PC-3 (cell line): Measurements from ENCODE around the gene MGAT5. TPM values are rescaled to one million over a fixed set of nuclear protein-coding genes. Genes with fewer than 3 reads are reported as not detected.

Experiments
- ATAC-seq: fragments of 200-7000 bp; cut with Tn5 transposase; 2 replicates; pipeline ENCODE4 v1.9.1; 2020; ENCODE audit warnings: mild to moderate bottlenecking, moderate library complexity
- BruUV-seq: library from RNA; stranded (reverse); fragments of 400-500 nt; replicated peaks from 2 replicates; lab custom pipeline; 2021; lab: Mats Ljungman, UMichigan
- CTCF ChIA-PET: fragments of 300-600 bp; sonication (Branson Sonifier 250); formaldehyde crosslinking; loops from one replicate; lab custom pipeline; 2022; ENCODE audit warnings: antibody characterized with exemption; lab: Charles Lee
- POLR2A ChIA-PET: fragments of 300-600 bp; sonication (Branson Sonifier 250); formaldehyde crosslinking; loops from one replicate; lab custom pipeline; 2022; ENCODE audit warnings: antibody characterized with exemption; ENCODE audit not compliant: unreplicated experiment; lab: Charles Lee
- DNase-seq: peaks from one replicate; pipeline ENCODE4 v3.0.0-alpha.2; 2015
- H2AFZ ChIP-seq: fragments of 300-600 bp; sonication (generic); 2 replicates; pipeline ENCODE4 v1.6.0; 2016; ENCODE audit warnings: antibody characterized with exemption, low read length
- H3F3A ChIP-seq: fragments of 300-600 bp; sonication (generic); one replicate; pipeline ENCODE4 v1.6.0; 2017; ENCODE audit warnings: antibody characterized with exemption, low read length, control low read depth, mild to moderate bottlenecking; ENCODE audit not compliant: unreplicated experiment
- H3K27ac ChIP-seq: fragments of 300-600 bp; sonication (generic); 2 replicates; pipeline ENCODE4 v1.5.1; 2016; ENCODE audit warnings: mild to moderate bottlenecking, low read length
- H3K27me3 ChIP-seq: fragments of 300-600 bp; sonication (generic); 2 replicates; pipeline ENCODE4 v1.6.1; 2016; ENCODE audit warnings: low read length, mixed read lengths
- H3K36me3 ChIP-seq: fragments of 300-600 bp; sonication (generic); 2 replicates; pipeline ENCODE4 v1.6.1; 2016; ENCODE audit warnings: low read depth, mixed run types, low read length, mixed read lengths
- H3K4me1 ChIP-seq: fragments of 300-600 bp; sonication (generic); 2 replicates; pipeline ENCODE4 v1.5.1; 2016; ENCODE audit warnings: low read length; ENCODE audit not compliant: insufficient read depth
- H3K4me2 ChIP-seq: fragments of 300-600 bp; sonication (generic); 2 replicates; pipeline ENCODE4 v1.6.0; 2016; ENCODE audit warnings: low read length
- H3K4me3 ChIP-seq: fragments of 300-600 bp; sonication (generic); 2 replicates; pipeline ENCODE4 v1.5.1; 2016; ENCODE audit warnings: mild to moderate bottlenecking, low read length, mixed read lengths
- H3K79me2 ChIP-seq: fragments of 300-600 bp; sonication (generic); 2 replicates; pipeline ENCODE4 v1.6.1; 2017; ENCODE audit warnings: low read length, mixed read lengths
- H3K9ac ChIP-seq: fragments of 300-600 bp; sonication (generic); 2 replicates; pipeline ENCODE4 v1.6.0; 2016; ENCODE audit warnings: mild to moderate bottlenecking, low read length
- H3K9me2 ChIP-seq: fragments of 300-600 bp; sonication (generic); replicated peaks from 2 replicates; pipeline ENCODE4 v1.6.1; 2016; ENCODE audit warnings: mixed run types, low read length, mixed read lengths
- H3K9me3 ChIP-seq: fragments of 300-600 bp; sonication (generic); 2 replicates; pipeline ENCODE4 v1.6.1; 2016; ENCODE audit warnings: low read length, mixed read lengths
- H4K20me1 ChIP-seq: fragments of 300-600 bp; sonication (generic); 2 replicates; pipeline ENCODE4 v1.6.1; 2016; ENCODE audit warnings: low read length, mixed read lengths
- EZH2 ChIP-seq: fragments of 300-600 bp; sonication (generic); IDR thresholded peaks from one replicate; pipeline ENCODE4 v1.6.1; 2017; ENCODE audit warnings: antibody characterized with exemption, mild to moderate bottlenecking, low read length; ENCODE audit not compliant: unreplicated experiment
- EZH2phosphoT487 ChIP-seq: fragments of 300-600 bp; sonication (generic); IDR thresholded peaks from 2 replicates; pipeline ENCODE4 v1.6.1; 2018; ENCODE audit warnings: mild to moderate bottlenecking, antibody characterized with exemption, low read length, borderline replicate concordance
- intact Hi-C: fragments of 100-400 bp; cut with micrococcal nuclease; formaldehyde crosslinking; loops from 2 replicates; pipeline ENCODE4 v1.9.0; 2023
- total RNA-seq: library from RNA; depleted of rRNA; stranded (reverse); fragments of >200 nt; gene quantifications from 2 replicates; pipeline ENCODE4 v1.2.3, GENCODE V29; 2014
- TF ChIP-seq, protein P1 (sequence below): fragments of 300-600 bp; sonication (generic); conservative IDR thresholded peaks from 2 replicates; pipeline ENCODE4 v1.5.1; 2017; ENCODE audit warnings: antibody characterized with exemption, low read depth, mild to moderate bottlenecking, low read length

MGAT5 gene
- total RNA-seq, 1 experiment from 2014 or later: 33.8 TPM

- no peaks in the 10 kb centered on the region for H3F3A ChIP-seq
- H3K27me3 ChIP-seq: no peaks in the 10 kb centered on the region
- TF ChIP-seq EZH2phosphoT487 (no peak), EZH2 (no peak)
- TF ChIP-seq, protein P1, sequence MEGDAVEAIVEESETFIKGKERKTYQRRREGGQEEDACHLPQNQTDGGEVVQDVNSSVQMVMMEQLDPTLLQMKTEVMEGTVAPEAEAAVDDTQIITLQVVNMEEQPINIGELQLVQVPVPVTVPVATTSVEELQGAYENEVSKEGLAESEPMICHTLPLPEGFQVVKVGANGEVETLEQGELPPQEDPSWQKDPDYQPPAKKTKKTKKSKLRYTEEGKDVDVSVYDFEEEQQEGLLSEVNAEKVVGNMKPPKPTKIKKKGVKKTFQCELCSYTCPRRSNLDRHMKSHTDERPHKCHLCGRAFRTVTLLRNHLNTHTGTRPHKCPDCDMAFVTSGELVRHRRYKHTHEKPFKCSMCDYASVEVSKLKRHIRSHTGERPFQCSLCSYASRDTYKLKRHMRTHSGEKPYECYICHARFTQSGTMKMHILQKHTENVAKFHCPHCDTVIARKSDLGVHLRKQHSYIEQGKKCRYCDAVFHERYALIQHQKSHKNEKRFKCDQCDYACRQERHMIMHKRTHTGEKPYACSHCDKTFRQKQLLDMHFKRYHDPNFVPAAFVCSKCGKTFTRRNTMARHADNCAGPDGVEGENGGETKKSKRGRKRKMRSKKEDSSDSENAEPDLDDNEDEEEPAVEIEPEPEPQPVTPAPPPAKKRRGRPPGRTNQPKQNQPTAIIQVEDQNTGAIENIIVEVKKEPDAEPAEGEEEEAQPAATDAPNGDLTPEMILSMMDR: no peak
- H3K4me3 ChIP-seq: no peak overlapping the region
- no peaks in the 10 kb centered on the region for H3K9me2 ChIP-seq
- peak overlapping the region; percentile 34 for H3K4me2 ChIP-seq
- H3K9ac ChIP-seq: no peak overlapping the region
- H3K36me3 ChIP-seq: no peaks in the 10 kb centered on the region
- no peaks in the 10 kb centered on the region for H3K9me3 ChIP-seq
- intact Hi-C loops: loop anchor here (5.0 kb wide), 1 partner anchor 50 kb away; no protein-coding TSS in a partner anchor
- DNase-seq (peak; percentile 38), ATAC-seq (no peak)
- no TSS peak for BruUV-seq
- 0 out of 2 replicates have a peak, but pooled peaks cover 4% of the 10 kb centered on the region for H4K20me1 ChIP-seq
- H3K79me2 ChIP-seq: no peaks in the 10 kb centered on the region
- H3K4me1 ChIP-seq: peaks cover 51% of the 10 kb centered on the region
- peak overlapping the region; percentile 51; the same call in 1 of the 2 replicates for H3K27ac ChIP-seq
- ChIA-PET CTCF (interaction anchor here (0.6 kb wide), 1 partner anchor 161 kb away, joined by 3 read pairs; no protein-coding TSS in a partner anchor), POLR2A (no interaction called here)
- no peak overlapping the region for H2AFZ ChIP-seq
Observed at GRCh38 chr2:134407154-134407890, 153.4 kb downstream of the MGAT5 start.

- intact Hi-C loops: loop anchor here (5.0 kb wide), 1 partner anchor 51 kb away; no protein-coding TSS in a partner anchor
- no peak overlapping the region for H3K4me3 ChIP-seq
- H2AFZ ChIP-seq: no peak overlapping the region
- no peaks in the 10 kb centered on the region for H3K9me2 ChIP-seq
- no peaks in the 10 kb centered on the region for H3K9me3 ChIP-seq
- peak; percentile 35 for DNase-seq
- TF ChIP-seq, protein P1: no peak
- TF ChIP-seq EZH2 (no peak), EZH2phosphoT487 (no peak)
- POLR2A ChIA-PET: no interaction called here
- no peaks in the 10 kb centered on the region for H3K79me2 ChIP-seq
- H3K4me2 ChIP-seq: peak overlapping the region; percentile 3; the same call in 1 of the 2 replicates
- CTCF ChIA-PET: no interaction called here
- H3K27ac ChIP-seq: peak overlapping the region; percentile 51
- BruUV-seq: no TSS peak
- H3K9ac ChIP-seq: no peak overlapping the region
- H3K4me1 ChIP-seq: peaks cover 51% of the 10 kb centered on the region
- no peaks in the 10 kb centered on the region for H3F3A ChIP-seq
- peak; percentile 20 for ATAC-seq
- no peaks in the 10 kb centered on the region for H3K36me3 ChIP-seq
- no peaks in the 10 kb centered on the region for H3K27me3 ChIP-seq
- 0 out of 2 replicates have a peak, but pooled peaks cover 4% of the 10 kb centered on the region for H4K20me1 ChIP-seq
Observed at GRCh38 chr2:134408386-134408785, 154.5 kb downstream of the MGAT5 start.

- BruUV-seq: no TSS peak
- intact Hi-C loops: loop anchor here (5.0 kb wide), 1 partner anchor 51 kb away; no protein-coding TSS in a partner anchor
- H3K9ac ChIP-seq: no peak overlapping the region
- no peak overlapping the region for H2AFZ ChIP-seq
- ChIA-PET POLR2A (no interaction called here), CTCF (no interaction called here)
- no peak overlapping the region for H3K4me3 ChIP-seq
- no peaks in the 10 kb centered on the region for H3K9me2 ChIP-seq
- TF ChIP-seq, protein P1: no peak
- no peak for TF ChIP-seq EZH2
- TF ChIP-seq EZH2phosphoT487: no peak
- peak; percentile 64 for DNase-seq
- H3K4me1 ChIP-seq: peaks cover 51% of the 10 kb centered on the region
- H3K79me2 ChIP-seq: no peaks in the 10 kb centered on the region
- no peaks in the 10 kb centered on the region for H3K36me3 ChIP-seq
- H3K9me3 ChIP-seq: no peaks in the 10 kb centered on the region
- no peaks in the 10 kb centered on the region for H3K27me3 ChIP-seq
- 0 out of 2 replicates have a peak, but pooled peaks cover 4% of the 10 kb centered on the region for H4K20me1 ChIP-seq
- H3K4me2 ChIP-seq: peak overlapping the region; percentile 3; the same call in 1 of the 2 replicates
- H3K27ac ChIP-seq: peak overlapping the region; percentile 51
- no peaks in the 10 kb centered on the region for H3F3A ChIP-seq
- ATAC-seq: peak; percentile 47
Observed at GRCh38 chr2:134408791-134409190, 154.9 kb downstream of the MGAT5 start.
